AG08396 (cell line): ENCODE data around the gene PPL.
"Not testable (repeated sequence)": the region's sequence is repeated elsewhere in the genome, so short reads cannot be mapped to it uniquely, and the experiment has no call there.

Experiments used
- DNase-seq: peaks from one replicate; pipeline ENCODE4 v3.0.0; 2012; ENCODE audit warnings: low spot score, mixed read lengths

PPL gene

DNA sequence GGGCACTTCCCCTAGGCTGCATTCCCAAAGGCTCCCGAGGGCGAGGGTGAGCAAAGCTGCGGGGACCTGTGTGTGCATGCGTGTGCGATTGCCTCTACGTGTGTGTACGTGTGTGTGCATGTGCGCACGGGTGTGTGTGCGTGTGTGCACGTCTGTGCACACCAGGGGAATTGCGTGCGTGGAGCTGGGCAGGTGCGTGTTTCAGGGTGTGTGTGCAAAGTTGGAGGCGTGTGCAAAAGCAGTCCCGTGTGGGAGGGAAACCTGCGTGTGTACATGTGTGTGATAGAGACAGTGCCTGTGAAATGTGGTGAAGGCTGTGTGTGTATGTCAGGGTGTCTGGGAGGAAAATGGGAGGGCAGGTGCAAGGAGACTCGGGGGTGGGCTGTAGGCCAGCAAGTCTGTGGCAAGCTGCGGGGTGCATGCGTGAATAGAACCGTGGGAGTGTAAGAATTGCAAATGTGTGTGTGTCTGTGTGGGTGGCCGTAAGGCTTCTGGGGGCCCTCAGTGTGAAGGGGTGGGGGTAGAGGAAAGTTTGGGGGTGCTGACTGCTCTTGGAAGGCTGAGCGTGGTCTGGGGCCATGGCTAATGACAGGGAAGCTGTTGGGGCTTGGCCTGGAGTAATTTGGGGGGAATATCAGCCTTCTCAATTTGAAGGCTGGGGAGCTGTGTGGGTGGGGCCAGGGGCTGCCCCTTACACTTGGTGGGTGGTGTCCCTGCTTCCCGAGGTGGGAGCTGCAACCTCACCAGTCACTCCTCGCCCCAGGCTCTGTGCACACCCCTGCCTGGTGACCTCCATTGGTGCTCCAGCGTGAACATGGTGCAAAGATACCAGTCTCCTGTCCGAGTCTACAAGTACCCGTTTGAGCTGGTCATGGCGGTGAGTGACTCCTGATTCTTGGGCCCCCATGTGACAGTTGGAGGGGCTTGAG, 21.8 kb upstream of the PPL start:
- no peak for DNase-seq

DNA sequence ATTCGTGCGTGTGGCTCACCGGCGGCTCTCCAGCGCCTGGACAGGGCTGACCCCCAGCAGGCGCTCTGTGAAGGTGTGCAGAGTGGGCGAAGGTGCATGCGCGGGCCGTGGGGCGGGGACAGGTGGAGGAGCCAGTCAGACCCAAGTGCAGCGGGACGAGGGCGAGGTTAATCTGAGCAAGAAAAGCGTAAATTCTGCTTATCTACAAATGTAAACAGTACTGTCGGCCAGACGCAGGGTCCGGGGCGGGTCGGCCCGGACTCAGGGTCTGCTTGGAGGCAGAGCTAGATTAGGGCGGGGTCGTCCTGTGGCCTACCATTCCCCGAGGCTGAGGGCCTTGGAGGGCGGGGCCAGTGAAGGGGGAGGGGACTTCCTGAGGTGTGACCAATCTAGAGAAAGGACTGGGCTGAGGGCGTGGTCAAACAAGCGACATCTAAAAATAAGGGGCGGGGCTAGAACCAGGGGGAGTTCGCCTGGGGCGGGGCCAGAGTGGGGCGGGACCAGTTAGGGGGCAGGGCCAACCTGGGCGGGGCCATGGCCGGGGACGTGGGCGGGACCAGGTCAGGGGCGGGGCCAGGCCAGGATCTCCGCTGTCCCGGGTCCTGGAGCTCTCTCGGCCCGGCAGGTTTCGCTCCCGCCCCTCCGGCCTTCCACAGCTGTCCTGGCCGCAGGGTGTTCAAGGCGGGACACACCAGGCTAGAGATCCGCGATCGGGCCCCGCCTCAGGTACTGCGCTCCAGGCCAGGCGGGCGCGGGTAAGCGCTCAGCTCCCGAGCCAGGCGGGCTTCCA, 21.0 kb upstream of the PPL start, which contains the start of gene SEC14L5:
TSS of gene SEC14L5 (plus strand) at position 611 of the 790 bp plus-strand sequence. CDS start 994 bp downstream, outside the sequence.
- DNase-seq = peak; percentile 100

DNA sequence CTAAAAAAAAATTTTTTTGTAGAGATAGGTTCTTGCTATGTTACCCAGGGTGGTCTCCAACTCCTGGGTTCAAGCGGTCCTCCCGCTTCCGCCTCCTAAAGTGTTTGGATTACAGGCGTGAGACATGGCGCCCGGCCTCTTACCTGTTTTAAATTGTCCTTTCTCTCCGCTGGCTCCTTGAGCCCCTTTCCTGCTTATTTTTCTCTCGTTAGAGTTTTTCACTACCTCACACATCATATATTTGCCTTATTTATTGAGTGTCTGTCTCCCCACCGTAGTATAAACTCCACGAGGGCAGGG, 20.4 kb upstream of the PPL start:
- DNase-seq = no peak

DNA sequence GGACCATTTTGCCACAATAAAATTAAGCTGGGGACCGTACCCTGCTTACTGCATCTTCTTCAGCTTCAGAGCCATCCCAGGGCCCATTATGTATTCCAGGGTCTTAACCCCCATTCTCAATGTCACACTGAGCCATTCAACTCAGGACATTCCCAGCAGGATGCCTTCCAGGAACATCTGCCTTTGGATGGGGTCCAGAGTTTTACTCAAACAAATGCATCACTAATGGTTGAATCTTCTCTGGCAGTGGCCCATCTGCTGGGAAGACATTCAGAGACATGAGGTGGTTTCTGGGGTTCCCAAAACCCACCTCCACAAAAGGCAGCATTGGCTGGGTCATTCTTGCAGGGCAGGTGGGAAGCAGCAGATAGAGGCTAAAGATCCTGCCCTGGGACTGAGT, 17.8 kb upstream of the PPL start:
- DNase-seq = no peak

DNA sequence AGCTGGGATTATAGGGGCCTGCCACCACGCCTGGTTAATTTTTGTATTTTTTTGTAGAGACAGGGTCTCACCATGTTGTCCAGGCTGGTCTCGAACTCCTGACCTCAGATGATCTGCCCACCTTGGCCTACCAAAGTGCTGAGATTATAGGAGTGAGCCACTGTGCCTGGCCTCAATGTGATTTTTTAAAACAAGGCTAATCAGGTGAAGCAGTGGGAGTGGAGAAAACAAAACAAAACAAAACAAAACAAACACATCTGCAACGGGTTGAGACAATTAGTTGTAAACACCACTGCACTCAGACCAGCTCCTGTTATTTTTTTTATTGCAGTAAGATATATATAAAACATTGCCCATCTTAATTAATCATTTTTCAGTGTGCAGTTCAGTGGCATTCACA, 14.6 kb upstream of the PPL start:
- DNase-seq = not testable (repeated sequence)

DNA sequence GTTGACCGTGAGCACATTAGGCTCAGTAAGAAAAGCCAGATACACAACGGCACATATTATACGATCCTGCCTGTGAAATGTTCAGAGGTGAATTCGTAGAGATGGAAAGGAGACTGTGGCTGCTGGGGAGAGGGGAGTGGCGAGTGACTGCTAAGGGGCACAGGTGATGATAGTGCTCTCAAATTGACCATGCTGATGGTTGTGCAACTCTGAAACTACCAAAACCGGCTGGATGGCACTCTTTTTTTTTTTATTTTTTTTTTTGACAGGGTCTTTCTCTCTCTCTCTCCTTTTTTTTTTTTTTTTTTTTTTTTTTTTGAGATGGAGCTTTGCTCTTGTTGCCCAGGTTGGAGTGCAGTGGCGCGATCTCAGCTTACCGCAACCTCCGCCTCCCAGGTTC, 13.0 kb upstream of the PPL start:
- DNase-seq = no peak

DNA sequence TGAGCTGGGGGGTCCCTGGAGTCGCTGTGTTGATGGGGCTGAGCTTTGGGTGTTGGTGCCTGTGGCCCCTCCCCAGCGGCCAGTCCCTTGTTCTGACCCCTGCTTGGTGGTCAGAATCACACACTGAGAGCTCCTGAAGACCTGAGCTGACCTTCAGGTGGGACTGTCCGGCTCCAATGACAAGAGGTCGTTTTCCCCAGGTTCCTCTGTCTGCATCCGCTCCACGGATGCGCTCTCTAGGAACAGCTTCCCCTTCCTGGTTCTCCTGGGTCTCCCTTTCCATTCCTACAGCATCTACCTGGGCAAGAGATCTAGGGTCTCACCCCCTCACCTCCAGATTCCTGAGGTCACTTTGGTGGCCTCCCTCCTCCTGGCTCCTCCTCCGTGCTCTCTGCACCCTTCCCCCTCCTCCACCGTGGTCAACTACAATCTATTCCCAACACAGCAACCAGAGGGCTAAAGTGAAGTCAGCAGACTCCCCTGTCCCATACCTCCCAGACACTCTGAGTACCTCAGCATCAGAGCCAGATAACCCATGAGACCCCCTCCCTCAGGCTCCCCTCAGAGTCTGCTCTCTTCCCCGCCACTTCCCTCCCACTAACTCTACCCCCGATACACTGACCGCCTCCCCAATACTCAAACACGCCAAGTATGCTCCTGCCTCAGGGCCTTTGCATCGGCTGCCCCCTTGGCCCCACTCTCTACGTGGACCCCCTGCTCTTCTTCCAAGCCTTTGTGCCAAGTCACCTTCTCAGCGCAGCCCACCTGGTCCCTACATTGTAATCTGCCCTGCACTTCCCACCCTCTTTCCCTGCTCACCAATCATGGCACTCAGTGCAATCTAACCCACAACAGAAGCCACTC, 12.2 kb upstream of the PPL start:
- DNase-seq = no peak

DNA sequence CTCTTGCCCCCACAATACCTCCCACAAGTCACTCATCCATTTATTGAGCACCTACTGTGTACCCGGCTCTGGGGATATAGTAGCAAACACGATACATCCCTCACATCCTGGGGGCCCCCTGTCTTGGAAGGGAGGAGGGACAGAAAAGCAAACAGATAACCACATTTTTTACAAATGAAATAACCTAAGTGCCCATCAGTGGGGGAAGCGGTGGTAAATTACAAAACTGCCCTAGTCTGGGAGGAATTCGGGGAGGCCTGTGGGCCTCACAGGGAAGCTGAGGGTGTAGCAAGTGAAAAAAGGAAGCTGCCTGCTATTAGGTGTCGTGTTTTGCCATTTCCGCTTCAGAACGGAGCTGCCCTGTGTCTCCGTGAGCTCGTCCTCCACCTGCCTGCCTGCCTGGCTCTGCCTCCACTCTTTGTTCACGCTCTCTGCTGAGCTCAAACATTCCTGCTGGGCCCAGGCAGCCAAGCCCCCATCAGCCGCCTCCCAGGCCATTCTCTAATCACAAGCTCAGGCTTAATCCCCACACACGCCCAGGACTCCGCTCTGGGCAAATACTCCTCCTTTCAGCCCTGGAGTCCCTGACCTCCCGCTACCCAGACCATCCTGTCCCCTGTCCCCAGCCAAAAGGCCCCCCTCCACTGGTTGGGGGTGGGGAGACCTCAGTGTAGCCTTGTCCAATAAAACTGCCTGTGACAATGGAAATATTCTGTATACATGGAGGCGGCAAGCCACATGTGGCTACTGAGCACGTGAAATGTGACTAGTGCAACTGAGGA, 11.0 kb upstream of the PPL start:
- no peak for DNase-seq

DNA sequence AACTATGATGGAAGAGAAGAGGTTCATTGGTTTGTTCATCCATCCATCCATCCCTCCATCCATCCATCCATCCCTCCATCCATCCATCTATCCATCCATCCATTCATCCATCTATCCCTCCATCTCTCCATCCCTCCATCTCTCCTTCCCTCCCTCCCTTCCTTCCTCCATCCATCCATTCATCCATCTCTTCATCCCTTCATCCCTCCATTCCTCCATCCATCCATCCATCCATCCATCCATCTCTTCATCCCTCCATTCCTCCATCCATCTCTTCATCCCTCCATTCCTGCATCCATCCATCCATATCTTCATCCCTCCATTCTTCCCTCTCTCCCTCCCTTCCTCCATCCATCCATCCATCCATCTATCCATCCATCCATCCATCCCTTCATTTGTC, 10.0 kb upstream of the PPL start:
- no peak for DNase-seq

DNA sequence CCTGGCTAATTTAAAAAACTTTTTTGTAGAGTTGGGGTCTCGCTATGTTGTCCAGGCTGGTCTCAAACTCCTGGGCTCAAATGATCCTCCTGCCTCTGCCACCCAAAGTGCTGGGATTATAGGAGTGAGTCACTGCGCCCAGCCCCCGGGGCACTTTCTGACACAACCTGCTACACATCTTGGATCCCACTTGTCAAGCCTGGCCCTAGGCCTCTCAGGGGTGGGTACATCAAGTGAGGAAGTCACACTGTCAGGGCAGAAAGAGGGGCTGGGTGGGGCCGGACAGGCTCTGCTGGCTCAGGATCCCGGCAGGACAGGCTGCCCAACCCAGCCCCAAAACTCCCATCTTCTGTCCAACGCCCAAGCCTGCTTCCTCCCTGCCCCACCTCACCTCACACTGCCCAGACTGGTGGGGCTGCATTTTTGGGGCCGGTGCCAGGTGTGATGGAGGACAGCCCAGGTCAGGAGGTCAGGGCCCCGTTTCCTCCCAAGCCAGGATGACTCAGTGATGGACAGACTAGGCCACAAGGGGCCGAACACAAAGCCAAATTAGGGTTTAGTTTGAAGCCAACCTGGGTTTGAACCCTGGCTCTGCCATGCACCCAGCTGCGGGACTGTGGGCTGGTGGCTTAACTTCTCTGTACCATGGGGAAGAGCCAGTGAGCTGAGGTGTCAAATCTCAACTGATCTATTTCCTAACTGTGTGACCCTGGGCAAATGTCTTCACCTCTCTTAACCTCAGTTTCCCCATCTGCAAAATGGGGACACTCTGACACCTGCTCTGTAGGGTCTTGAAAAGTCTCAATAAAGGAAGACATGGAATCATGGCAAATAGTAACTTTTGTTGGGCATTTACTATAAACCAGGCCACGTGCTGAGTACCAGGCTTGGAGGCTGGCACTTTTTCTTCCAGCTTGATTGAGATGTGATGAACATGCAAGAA, 8.9 kb upstream of the PPL start:
- DNase-seq = no peak

DNA sequence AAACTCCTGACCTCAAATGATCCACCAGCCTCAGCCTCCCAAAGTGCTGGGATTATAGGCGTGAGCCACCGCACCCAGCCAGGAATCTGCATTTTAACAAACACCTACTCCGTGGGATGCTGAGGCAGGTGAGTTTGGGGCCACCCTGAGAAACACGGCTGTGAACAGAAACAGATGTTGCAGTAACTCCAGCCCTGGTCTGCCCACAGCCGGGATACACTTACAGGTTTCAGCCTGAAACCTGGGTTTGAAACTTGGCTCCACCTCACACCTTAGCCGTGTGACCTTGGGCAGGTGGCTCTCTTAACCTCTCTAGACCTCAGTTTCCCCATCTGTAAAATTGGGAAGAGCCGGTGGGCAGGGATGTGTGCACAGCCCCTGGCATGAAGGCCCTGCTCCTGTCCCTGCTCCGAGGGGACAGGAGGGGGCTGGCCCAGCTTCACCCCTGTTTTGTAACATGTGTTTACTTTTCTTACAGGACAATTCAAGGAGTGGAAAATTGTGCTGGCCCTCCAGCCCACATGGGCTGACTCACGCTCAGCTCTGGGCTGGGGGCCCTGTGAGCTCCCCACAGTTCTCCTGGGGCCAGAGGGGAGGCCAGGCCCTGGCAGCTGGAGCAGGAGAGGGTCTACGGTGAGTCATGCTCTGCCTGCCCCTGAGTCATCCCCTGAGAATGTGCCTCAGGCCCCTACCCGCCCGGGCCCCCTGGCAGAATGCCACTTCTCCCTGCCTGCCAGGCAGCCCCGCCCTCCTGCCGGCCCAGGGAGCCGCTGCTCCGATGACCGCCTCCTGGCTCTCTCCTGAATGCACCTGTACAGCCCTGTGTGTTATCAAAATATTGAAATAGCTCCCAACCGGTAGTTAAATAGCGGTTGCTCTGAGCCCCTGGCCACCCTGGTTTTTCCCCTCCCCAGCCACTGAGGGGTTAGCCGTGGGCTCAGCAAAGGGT, 7.7 kb upstream of the PPL start:
- peak; percentile 91 for DNase-seq

DNA sequence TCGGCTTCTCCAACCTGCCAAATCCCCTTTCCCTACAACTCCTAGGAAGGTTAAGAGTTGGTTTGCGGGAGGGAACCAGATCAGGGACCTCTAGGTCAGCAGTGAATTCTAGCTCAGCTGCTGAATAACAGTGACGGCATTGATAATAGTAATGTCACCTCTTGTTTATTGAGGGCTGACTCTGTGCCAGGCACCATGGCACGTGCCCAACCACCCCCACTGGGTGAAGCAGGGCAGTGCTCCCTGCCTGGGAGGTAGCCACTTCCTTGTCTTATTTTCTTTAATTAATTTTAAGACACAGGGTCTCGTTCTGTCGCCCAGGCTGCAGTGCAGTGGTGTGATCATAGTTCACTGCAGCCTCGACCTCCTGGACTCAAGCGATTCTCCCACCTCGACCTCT, 5.5 kb upstream of the PPL start:
- no peak for DNase-seq

DNA sequence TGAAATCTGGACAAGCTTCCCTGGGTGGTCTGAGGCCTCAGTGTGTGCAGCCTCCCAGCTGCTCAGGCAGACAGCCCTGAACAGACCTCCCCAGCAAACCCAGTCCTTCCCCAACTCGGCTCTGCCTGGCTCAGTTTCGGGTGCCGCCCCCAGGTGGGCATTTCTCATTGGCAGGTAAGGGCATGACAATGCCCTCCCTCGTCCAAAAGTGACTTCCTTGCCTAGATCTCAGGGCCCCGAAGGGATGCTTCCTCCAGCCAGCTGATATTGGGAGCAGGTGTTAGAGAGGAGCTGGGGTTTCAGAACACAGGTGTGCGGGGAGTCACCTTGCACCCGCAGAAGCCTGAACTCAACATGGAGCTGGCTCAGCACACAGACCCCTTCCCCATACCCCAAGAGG, 3.8 kb upstream of the PPL start:
- no peak for DNase-seq

DNA sequence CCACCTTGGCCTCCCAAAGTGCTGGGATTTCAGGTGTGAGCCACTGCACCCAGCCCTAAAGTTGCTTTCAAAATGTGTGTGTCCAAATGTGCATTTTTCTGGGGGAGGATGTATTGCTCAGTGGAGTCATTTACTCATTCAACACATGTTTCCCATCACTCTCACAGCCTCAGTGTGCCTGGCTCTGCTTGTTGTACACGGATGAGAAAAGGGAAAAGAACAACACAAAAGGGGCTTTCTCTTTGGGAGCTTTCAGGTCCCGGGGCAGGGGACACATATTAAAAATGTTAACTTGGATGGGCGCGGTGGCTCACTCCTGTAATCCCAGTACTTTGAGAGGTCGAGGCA, 1.7 kb upstream of the PPL start:
- DNase-seq = no peak

DNA sequence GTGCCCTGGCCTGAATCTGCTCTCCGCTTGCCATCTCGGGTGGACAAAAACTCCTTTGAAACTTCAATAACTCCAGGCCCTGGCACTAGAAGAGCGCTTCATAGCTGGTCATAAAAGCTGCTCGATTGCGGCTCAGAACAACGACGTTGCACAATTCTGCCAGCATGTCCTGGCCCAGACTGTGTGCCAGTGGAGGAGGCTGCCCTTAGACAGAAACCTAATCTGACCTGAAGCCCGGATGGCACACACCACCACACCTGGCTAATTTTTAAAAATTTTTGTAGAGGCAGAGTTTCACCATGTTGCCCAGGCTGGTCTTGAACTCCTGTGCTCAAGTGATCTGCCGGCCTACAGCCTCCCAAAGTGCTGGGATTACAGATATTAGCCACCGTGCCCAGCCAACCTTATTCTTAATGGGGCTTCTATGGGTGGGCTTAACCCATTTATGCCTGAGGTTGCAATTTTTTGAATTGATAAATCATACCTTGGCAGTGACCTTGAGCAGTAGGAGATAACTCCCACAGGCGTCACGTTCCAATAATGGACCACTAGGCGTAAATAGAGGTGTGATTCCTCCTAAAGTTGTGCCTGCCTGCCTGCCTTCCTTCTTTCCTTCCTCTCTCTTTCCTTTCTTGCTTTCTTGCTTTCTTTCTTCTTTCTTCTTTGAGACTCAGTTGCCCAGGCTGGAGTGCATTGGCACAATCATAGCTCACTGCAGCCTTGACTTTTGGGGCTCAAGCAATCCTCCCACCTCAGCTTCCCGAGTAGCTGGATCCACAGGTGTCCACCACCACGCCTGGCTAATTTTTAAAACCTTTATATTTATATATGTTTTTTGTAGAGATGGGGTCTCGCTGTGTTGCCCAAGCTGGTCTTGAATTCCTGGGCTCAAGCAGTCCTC, 1.1 kb upstream of the PPL start:
- DNase-seq = no peak

DNA sequence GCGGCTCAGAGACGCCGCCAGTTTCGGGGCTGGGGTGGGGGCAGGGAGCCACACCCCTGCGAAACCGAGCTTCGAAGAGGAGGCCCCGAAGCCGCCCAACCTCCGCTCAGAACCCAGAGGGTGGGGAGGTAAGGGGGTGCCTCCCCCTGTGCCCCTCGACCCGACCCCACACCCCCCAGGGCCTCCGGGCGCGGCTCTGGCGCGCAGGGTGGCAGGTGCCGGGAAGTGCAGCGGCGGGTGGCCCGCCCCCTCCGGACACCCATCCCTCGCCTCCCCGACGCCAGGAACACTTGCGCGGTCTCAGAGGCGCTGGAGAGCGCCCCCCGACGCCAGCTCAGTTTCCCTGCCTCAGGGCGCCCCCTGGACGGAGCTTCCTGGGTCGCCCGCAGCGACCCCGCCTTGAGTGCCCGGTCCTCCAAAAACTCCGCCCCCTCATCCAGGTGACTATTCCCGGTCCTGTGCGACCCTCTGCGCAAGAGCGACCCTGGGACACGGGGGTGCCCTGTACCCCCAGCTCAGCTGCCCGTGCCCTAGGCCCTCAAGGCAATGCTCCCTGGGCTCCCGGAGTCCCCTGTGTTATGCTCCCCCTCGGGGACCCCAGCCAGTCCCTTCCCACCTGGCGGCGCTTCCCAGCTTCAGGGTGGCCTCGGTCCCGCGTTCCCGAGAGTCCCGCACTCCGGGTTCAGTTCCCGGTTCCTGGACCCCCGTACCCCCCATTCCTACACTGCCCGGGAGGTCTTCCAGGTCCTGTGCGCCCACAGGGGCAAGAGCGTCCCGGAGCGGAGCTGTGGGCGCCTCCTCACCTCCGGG, 562 bp downstream of the PPL start:
- DNase-seq = peak; percentile 31

DNA sequence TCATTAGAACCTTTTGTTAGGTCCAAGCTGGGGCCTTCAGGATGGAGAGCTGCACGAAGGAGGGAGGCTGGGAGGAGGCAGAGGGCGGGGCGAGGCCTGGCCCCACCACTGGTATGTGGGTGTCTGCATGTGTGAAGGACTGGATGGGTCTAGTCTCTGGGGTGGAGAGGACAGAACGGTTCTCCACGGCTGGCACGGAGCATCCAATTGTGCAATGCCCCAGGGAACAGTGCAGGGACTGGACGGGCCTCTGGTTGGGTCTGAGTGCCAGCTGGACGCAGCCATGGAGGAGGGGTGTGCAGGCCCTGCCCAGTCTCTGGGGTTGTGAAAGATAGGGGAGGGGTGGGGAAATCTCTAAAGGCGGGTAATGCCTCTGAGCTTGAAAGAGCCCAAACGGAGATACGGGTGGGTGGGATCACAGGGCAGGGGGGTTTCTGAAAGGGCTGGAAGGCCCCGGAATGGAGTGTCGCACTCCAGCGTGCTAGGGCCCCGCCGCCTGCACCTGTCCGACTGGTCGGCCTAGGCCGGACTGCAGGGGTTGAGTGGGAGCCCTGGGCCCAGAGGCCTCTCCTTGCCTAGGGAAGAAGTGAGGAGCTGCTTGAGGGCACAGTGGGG, 1.6 kb downstream of the PPL start:
- peak; percentile 64 for DNase-seq
